Stimulated activated CD8-positive, alpha-beta memory T cell treated with anti-CD3 and anti-CD28 coated beads, Interleukin-7, amount 100 ng/mL, for 4 hours (primary cell): ENCODE data around the gene P2RX2.

Source experiments
- DNase-seq, 2 donors: peaks; one replicate each; pipeline ENCODE4 v3.0.0-alpha.2; 2020; ENCODE audit warnings: low read depth in 2 of 2

Gene P2RX2

GRCh38 chr12:132620113-132620898, 1.7 kb downstream of the P2RX2 start:
- DNase-seq: no peak

GRCh38 chr12:132620899-132621656, 2.5 kb downstream of the P2RX2 start:
- no peak for DNase-seq

GRCh38 chr12:132621657-132622435, 3.3 kb downstream of the P2RX2 start:
- DNase-seq: no peak

- no peak for DNase-seq
Observed at GRCh38 chr12:132622437-132623071, 4.0 kb downstream of the P2RX2 start.

- DNase-seq: no peak
Observed at GRCh38 chr12:132623072-132623869, 4.7 kb downstream of the P2RX2 start.

- no peak for DNase-seq
Observed at GRCh38 chr12:132624186-132624855, 5.7 kb downstream of the P2RX2 start.

- no peak for DNase-seq
Observed at GRCh38 chr12:132624910-132625630, 6.5 kb downstream of the P2RX2 start.

- DNase-seq: no peak
Observed at GRCh38 chr12:132625731-132626430, 7.3 kb downstream of the P2RX2 start.

- no peak for DNase-seq
Observed at GRCh38 chr12:132629330-132629729, 10.8 kb downstream of the P2RX2 start.

GRCh38 chr12:132630672-132631071, 12.1 kb downstream of the P2RX2 start:
- DNase-seq: no peak

GRCh38 chr12:132631666-132632065, 13.1 kb downstream of the P2RX2 start:
- no peak for DNase-seq

- DNase-seq: no peak
Observed at GRCh38 chr12:132632521-132633228, 14.1 kb downstream of the P2RX2 start.

GRCh38 chr12:132633398-132633797, 14.8 kb downstream of the P2RX2 start:
- DNase-seq: no peak

- DNase-seq: no peak
Observed at GRCh38 chr12:132633901-132634300, 15.3 kb downstream of the P2RX2 start.

- DNase-seq: no peak
Observed at GRCh38 chr12:132634411-132634990, 15.9 kb downstream of the P2RX2 start.

GRCh38 chr12:132635076-132635955, 16.7 kb downstream of the P2RX2 start:
- no peak for DNase-seq

GRCh38 chr12:132637811-132638210, 19.2 kb downstream of the P2RX2 start:
- DNase-seq: no peak
